Retinal pigment epithelial cell (primary cell): ENCODE data around the gene P3H2.
A peak's percentile ranks its signal among the peaks of the same experiment; 100 is the strongest.

Experiments used
- DNase-seq: peaks from one replicate; pipeline ENCODE4 v3.0.0-alpha.2; 2010; ENCODE audit warnings: low read depth
- H3K4me3 ChIP-seq: 2 replicates; pipeline ENCODE4 v1.5.1; 2011; ENCODE audit warnings: mild to moderate bottlenecking, low read length, control low read depth, moderate library complexity
- TF ChIP-seq, protein P1 (sequence below): conservative IDR thresholded peaks from 2 replicates; pipeline ENCODE4 v1.5.1; 2011; ENCODE audit warnings: low read depth, low read length, control low read depth, inconsistent platforms

P3H2 gene

DNA sequence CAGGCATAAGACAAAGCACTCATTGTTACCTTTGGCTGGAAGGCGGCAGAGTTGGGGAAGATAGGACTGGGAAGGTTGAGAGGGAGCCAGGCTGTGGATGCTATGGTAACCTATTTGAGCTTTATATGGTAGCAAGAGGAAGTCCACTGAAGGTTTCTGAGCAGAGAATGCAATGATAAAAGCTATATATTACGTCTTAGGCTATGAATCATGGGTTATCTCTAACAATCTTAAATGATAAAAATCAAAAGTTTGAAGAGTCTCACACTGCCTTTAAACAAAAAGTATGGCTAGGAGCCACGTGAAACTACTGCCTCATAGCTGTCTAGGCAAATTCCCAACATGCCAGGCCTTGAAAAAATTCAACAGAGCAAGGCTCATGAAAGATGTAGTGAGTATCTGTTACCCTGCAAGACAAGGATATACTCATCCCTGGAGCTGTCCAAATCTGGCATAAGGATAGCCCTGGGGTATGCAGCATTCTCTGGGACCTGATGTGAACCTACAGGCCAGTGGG, 4.1 kb downstream of the P3H2 start:
- no peak for DNase-seq
- no peak overlapping the region for H3K4me3 ChIP-seq
- TF ChIP-seq, protein P1, sequence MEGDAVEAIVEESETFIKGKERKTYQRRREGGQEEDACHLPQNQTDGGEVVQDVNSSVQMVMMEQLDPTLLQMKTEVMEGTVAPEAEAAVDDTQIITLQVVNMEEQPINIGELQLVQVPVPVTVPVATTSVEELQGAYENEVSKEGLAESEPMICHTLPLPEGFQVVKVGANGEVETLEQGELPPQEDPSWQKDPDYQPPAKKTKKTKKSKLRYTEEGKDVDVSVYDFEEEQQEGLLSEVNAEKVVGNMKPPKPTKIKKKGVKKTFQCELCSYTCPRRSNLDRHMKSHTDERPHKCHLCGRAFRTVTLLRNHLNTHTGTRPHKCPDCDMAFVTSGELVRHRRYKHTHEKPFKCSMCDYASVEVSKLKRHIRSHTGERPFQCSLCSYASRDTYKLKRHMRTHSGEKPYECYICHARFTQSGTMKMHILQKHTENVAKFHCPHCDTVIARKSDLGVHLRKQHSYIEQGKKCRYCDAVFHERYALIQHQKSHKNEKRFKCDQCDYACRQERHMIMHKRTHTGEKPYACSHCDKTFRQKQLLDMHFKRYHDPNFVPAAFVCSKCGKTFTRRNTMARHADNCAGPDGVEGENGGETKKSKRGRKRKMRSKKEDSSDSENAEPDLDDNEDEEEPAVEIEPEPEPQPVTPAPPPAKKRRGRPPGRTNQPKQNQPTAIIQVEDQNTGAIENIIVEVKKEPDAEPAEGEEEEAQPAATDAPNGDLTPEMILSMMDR, result no peak

DNA sequence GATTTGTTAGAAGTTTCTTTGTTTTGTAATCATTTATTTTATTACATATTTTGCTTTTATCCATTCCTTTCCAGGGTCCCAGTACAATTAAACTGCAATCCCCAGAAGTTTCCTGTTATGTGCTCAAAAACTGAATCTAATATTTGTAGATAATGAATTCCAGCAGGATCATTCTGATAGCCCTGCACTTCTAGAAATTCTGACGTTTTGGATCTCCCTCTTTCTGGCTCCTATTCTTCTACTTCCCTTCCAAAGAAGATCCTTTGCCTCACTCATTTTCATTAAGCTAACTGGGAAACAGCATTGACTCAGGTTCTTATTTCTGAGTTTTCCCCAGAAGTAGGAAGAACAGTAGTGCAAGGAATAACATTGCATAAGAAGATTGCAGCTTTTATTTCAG, 9.9 kb downstream of the P3H2 start:
- TF ChIP-seq, protein P1, result no peak
- DNase-seq, result no peak
- H3K4me3 ChIP-seq, result no peak overlapping the region

DNA sequence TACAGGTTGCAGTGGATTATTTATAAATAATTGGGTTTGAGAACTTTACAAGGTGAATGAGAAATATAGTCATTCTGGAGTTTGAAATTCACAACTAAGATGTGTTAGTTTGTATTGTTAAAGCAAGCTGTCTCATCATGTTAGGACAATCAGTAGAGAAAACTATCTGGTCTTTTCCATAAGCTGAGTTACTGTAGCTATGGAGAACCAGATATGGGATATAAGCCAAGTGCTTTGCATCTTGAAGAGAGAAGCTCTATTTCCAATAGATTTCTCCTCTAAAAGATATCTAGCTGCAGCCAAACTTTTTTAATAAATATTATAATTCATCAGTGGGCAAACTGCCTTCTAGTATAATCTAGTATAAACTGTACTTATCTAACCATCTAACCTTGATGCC, 11.3 kb downstream of the P3H2 start:
- no peak overlapping the region for H3K4me3 ChIP-seq
- no peak for DNase-seq

DNA sequence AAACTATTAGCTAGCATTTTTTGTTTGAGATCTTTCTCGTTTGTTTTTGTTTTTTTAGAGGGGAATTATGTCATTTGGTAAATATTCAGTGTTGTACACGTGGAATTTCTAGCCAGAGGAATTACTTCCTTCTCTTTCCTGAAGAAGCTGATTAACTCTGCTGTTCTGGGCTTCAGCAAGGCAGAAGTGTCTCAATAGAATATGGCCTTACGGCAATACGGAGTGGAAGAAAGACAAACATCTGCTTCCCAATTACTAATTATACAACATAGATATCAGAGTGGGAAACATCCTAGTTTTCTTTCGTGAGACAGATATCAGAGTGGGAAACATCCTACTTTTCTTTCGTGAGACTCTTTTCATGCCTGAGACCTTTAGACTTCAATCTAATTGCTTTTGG, 11.9 kb downstream of the P3H2 start:
- H3K4me3 ChIP-seq, result no peak overlapping the region
- no peak for DNase-seq
- TF ChIP-seq, protein P1, result no peak

More for the DNA sequence above, 11.3 kb downstream of the P3H2 start:
- TF ChIP-seq, protein P1, result no peak

DNA sequence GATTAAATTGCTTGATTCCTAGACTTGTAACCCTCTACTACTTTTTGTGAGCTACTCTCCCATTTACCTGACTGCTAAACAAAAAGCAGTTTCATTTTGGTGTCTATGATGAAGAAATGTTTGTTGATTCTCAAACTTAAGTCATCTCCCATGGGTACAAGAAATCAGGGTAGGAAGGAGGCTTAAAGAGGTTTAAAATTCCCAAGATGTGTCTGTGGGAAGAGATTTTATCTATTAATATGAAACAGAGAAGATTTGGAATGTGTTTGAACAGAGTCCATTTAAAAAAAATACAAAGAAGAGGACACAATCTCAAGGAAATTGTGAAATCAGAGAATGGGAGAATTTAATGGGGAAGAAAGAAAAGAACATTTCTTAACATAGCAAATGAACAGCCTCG, 14.8 kb downstream of the P3H2 start:
- TF ChIP-seq, protein P1, result no peak
- H3K4me3 ChIP-seq, result no peak overlapping the region
- no peak for DNase-seq

DNA sequence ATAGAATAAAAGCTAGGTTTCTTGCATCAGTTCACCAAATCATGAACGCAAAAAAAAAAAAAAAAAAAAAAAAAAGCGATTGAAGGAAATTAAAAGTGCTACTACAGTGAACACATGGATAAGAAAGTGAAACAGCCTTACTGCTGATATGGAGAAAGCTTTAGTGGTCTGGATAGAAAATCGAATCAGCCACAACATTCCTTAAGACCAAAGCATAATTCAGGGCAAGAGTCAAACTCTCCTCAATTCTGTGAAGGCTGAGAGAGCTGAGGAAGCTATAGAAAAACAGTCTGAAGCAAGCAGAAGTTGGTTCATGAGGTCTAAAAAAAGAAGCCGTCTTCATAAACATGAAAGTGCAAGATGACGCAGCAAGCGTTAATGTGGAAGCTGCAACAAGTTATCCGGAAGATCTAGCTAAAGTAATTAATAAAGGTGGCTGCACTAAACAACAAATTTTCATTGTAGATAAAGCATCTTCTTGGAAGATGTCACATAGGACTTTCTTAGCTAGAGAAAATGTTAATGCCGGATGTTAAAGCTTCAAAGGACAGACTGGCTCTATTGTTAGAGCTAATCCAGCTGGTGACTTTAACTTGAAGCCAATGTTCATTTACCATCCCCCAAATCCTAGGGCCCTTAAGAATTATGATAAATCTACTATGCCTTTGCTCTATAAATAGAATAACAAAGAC, 19.2 kb downstream of the P3H2 start:
- peak; percentile 51 for DNase-seq
- H3K4me3 ChIP-seq, result peak overlapping the region; percentile 2
- TF ChIP-seq, protein P1, result no peak

DNA sequence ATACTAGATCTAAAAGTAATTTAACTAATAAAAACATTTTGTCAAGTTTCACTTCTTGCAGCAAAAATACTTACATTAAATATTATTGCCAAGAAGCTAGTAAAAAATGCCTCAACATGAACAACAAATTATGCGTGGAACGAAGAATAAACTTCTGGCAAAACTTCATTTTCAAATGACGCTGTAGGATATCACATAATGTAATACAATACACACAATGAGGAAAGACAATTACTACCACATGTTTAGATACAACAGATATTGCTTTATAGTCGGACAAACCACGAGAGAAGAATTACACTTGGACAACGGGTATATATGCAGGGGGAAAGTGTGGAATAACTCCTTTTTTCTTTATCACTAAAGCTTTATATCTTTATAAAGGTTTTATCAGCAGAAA, 21.6 kb downstream of the P3H2 start:
- TF ChIP-seq, protein P1, result no peak
- no peak for DNase-seq

More for the DNA sequence above, 21.6 kb downstream of the P3H2 start:
- H3K4me3 ChIP-seq, result no peak overlapping the region
